Measurements from ENCODE around the gene LRRC8D.

DNA sequence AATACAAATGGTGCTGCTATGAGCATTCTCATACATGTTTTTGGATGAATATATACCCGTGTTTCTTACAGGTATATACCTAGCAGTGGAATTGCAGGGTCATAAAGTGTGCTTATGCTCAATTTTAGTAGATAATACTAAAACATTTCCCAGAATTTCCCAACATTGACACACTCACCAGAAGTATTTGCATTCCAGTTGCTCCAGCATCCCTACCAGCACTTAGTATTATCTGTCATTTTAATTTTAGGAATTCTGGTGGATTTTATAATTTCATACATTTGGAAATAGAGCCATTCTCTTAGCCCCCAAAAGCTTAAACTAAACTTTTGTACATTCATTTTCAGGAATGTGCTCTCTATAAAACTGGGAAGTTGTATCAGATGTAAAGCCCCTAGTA is 106.6 kb downstream of the LRRC8D start:
- TF ChIP-seq POLR2AphosphoS5 (IDR thresholded peaks at IDR 0.05; ENCODE audit: low read depth): no peak
- no peak for TF ChIP-seq EZH2 (IDR thresholded peaks at IDR 0.05; ENCODE audit: low read depth, unreplicated experiment)
- TF ChIP-seq, protein P1, sequence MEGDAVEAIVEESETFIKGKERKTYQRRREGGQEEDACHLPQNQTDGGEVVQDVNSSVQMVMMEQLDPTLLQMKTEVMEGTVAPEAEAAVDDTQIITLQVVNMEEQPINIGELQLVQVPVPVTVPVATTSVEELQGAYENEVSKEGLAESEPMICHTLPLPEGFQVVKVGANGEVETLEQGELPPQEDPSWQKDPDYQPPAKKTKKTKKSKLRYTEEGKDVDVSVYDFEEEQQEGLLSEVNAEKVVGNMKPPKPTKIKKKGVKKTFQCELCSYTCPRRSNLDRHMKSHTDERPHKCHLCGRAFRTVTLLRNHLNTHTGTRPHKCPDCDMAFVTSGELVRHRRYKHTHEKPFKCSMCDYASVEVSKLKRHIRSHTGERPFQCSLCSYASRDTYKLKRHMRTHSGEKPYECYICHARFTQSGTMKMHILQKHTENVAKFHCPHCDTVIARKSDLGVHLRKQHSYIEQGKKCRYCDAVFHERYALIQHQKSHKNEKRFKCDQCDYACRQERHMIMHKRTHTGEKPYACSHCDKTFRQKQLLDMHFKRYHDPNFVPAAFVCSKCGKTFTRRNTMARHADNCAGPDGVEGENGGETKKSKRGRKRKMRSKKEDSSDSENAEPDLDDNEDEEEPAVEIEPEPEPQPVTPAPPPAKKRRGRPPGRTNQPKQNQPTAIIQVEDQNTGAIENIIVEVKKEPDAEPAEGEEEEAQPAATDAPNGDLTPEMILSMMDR (conservative IDR thresholded peaks at IDR 0.05; ENCODE audit: low read depth in 2 of 2): no peak
- TF ChIP-seq CREB1 (CRISPR knock-in tag; IDR thresholded peaks at IDR 0.05; ENCODE audit: low read depth): no peak
- TF ChIP-seq ZNF331 (CRISPR knock-in tag; IDR thresholded peaks at IDR 0.05; ENCODE audit: low read depth): no peak
- TF ChIP-seq JUNB (IDR thresholded peaks at IDR 0.05; ENCODE audit: unreplicated experiment): no peak
- TF ChIP-seq NANOG (IDR thresholded peaks at IDR 0.05; ENCODE audit: borderline replicate concordance): no peak
- TF ChIP-seq, protein P2, sequence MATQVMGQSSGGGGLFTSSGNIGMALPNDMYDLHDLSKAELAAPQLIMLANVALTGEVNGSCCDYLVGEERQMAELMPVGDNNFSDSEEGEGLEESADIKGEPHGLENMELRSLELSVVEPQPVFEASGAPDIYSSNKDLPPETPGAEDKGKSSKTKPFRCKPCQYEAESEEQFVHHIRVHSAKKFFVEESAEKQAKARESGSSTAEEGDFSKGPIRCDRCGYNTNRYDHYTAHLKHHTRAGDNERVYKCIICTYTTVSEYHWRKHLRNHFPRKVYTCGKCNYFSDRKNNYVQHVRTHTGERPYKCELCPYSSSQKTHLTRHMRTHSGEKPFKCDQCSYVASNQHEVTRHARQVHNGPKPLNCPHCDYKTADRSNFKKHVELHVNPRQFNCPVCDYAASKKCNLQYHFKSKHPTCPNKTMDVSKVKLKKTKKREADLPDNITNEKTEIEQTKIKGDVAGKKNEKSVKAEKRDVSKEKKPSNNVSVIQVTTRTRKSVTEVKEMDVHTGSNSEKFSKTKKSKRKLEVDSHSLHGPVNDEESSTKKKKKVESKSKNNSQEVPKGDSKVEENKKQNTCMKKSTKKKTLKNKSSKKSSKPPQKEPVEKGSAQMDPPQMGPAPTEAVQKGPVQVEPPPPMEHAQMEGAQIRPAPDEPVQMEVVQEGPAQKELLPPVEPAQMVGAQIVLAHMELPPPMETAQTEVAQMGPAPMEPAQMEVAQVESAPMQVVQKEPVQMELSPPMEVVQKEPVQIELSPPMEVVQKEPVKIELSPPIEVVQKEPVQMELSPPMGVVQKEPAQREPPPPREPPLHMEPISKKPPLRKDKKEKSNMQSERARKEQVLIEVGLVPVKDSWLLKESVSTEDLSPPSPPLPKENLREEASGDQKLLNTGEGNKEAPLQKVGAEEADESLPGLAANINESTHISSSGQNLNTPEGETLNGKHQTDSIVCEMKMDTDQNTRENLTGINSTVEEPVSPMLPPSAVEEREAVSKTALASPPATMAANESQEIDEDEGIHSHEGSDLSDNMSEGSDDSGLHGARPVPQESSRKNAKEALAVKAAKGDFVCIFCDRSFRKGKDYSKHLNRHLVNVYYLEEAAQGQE (IDR thresholded peaks at IDR 0.05; ENCODE audit: unreplicated experiment): no peak
- TF ChIP-seq, protein P3, sequence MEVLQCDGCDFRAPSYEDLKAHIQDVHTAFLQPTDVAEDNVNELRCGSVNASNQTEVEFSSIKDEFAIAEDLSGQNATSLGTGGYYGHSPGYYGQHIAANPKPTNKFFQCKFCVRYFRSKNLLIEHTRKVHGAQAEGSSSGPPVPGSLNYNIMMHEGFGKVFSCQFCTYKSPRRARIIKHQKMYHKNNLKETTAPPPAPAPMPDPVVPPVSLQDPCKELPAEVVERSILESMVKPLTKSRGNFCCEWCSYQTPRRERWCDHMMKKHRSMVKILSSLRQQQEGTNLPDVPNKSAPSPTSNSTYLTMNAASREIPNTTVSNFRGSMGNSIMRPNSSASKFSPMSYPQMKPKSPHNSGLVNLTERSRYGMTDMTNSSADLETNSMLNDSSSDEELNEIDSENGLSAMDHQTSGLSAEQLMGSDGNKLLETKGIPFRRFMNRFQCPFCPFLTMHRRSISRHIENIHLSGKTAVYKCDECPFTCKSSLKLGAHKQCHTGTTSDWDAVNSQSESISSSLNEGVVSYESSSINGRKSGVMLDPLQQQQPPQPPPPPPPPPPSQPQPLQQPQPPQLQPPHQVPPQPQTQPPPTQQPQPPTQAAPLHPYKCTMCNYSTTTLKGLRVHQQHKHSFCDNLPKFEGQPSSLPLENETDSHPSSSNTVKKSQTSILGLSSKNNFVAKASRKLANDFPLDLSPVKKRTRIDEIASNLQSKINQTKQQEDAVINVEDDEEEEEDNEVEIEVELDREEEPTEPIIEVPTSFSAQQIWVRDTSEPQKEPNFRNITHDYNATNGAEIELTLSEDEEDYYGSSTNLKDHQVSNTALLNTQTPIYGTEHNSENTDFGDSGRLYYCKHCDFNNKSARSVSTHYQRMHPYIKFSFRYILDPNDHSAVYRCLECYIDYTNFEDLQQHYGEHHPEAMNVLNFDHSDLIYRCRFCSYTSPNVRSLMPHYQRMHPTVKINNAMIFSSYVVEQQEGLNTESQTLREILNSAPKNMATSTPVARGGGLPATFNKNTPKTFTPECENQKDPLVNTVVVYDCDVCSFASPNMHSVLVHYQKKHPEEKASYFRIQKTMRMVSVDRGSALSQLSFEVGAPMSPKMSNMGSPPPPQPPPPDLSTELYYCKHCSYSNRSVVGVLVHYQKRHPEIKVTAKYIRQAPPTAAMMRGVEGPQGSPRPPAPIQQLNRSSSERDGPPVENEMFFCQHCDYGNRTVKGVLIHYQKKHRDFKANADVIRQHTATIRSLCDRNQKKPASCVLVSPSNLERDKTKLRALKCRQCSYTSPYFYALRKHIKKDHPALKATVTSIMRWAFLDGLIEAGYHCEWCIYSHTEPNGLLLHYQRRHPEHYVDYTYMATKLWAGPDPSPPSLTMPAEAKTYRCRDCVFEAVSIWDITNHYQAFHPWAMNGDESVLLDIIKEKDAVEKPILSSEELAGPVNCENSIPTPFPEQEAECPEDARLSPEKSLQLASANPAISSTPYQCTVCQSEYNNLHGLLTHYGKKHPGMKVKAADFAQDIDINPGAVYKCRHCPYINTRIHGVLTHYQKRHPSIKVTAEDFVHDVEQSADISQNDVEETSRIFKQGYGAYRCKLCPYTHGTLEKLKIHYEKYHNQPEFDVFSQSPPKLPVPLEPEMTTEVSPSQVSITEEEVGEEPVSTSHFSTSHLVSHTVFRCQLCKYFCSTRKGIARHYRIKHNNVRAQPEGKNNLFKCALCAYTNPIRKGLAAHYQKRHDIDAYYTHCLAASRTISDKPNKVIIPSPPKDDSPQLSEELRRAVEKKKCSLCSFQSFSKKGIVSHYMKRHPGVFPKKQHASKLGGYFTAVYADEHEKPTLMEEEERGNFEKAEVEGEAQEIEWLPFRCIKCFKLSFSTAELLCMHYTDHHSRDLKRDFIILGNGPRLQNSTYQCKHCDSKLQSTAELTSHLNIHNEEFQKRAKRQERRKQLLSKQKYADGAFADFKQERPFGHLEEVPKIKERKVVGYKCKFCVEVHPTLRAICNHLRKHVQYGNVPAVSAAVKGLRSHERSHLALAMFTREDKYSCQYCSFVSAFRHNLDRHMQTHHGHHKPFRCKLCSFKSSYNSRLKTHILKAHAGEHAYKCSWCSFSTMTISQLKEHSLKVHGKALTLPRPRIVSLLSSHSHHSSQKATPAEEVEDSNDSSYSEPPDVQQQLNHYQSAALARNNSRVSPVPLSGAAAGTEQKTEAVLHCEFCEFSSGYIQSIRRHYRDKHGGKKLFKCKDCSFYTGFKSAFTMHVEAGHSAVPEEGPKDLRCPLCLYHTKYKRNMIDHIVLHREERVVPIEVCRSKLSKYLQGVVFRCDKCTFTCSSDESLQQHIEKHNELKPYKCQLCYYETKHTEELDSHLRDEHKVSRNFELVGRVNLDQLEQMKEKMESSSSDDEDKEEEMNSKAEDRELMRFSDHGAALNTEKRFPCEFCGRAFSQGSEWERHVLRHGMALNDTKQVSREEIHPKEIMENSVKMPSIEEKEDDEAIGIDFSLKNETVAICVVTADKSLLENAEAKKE (CRISPR knock-in tag; IDR thresholded peaks at IDR 0.05): no peak
- no peak for TF ChIP-seq EZH2phosphoT487 (IDR thresholded peaks at IDR 0.05; ENCODE audit: unreplicated experiment)
- TF ChIP-seq, protein P4, sequence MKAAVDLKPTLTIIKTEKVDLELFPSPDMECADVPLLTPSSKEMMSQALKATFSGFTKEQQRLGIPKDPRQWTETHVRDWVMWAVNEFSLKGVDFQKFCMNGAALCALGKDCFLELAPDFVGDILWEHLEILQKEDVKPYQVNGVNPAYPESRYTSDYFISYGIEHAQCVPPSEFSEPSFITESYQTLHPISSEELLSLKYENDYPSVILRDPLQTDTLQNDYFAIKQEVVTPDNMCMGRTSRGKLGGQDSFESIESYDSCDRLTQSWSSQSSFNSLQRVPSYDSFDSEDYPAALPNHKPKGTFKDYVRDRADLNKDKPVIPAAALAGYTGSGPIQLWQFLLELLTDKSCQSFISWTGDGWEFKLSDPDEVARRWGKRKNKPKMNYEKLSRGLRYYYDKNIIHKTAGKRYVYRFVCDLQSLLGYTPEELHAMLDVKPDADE (IDR thresholded peaks at IDR 0.05): no peak
- TF ChIP-seq ZNF114 (CRISPR knock-in tag; IDR thresholded peaks at IDR 0.05): no peak
